ENCODE results near the gene DHRSX. TPM values are rescaled to one million over a fixed set of nuclear protein-coding genes. Genes with fewer than 3 reads are reported as not detected.

The DHRSX gene
- total and polyA plus RNA-seq, 3 donors from 2014 or later, result 15.3 to 31.3 (median 29.2) TPM

DNA sequence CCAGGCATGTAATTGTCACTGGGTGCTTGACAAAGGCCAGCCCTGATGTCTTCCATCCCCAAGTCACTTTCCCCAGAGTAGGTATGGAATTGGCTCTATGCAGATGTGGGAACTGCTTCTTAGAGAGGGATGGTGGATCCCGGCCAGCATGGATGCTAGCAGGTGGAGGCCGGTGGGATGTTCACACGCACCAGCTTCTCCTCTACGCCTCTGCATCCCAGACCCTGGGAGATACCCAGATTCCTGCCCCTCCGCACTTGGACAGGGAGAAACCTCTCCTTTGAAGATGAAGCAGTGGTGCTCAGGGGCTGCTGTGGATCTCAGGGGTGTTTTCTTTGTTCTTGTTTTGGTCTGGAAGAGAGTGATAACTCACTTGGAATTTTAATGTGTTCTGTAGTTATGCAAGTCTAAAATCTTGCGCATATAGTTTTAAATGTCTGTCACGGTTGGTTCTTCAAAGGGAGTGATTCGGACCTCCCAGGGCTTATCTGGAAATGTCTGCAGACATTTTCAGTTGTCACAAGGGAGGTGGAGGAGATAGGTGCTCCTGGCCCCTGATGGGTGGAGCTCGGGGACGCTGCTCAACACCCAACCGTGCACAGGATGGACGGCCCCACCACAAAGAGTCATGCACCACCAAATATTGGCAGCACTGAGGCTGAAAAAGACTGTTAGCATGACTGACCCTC is 308.0 kb downstream of the DHRSX start:
- intact Hi-C loops (cut with DNase I; ENCODE audit: low total_unique reads), result no loop called here
- Histone ChIP-seq H3K4me3 (no peak overlapping the region), H3K27me3 (no peaks in the 10 kb centered on the region), H3K27ac (no peak overlapping the region), H3K9me3 (no peaks in the 10 kb centered on the region), H3K36me3 (ENCODE audit: low read depth, missing control alignments) (no peaks in the 10 kb centered on the region), H3K4me1 (no peaks in the 10 kb centered on the region)
- 64 to 72% methylated on average over 12 of the region's 12 CpGs for WGBS, 2 donors
- DNase-seq, result no peak
- TF ChIP-seq POLR2A (IDR thresholded peaks at IDR 0.05), result no peak
- TF ChIP-seq, protein P1, sequence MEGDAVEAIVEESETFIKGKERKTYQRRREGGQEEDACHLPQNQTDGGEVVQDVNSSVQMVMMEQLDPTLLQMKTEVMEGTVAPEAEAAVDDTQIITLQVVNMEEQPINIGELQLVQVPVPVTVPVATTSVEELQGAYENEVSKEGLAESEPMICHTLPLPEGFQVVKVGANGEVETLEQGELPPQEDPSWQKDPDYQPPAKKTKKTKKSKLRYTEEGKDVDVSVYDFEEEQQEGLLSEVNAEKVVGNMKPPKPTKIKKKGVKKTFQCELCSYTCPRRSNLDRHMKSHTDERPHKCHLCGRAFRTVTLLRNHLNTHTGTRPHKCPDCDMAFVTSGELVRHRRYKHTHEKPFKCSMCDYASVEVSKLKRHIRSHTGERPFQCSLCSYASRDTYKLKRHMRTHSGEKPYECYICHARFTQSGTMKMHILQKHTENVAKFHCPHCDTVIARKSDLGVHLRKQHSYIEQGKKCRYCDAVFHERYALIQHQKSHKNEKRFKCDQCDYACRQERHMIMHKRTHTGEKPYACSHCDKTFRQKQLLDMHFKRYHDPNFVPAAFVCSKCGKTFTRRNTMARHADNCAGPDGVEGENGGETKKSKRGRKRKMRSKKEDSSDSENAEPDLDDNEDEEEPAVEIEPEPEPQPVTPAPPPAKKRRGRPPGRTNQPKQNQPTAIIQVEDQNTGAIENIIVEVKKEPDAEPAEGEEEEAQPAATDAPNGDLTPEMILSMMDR (IDR thresholded peaks at IDR 0.05), result no peak

DNA sequence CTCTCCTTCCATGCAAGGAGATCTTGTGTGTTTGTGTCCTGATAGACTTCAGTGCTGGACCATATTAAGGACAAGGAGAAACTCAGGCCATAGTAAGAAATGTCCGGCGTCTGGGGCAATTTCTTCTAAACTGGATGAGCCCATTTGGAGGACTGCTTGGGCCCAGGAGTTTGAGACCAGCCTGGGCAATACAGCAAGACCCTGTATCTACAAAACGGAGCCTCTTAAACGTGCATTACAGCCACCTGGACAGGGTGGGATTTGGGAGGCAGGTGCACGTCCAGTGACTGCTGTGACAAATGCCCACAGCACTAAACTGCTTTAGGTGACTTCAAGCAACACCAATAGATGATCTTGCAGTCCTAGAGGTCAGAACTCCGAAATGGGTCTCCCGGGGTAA is 311.9 kb downstream of the DHRSX start:
- intact Hi-C loops (cut with DNase I; ENCODE audit: low total_unique reads), result no loop called here
- no peaks in the 10 kb centered on the region for H3K27me3 ChIP-seq
- TF ChIP-seq, protein P1 (IDR thresholded peaks at IDR 0.05), result no peak
- no peak for TF ChIP-seq POLR2A (IDR thresholded peaks at IDR 0.05)
- H3K9me3 ChIP-seq, result no peaks in the 10 kb centered on the region
- no peak for DNase-seq
- H3K27ac ChIP-seq, result no peak overlapping the region
- H3K36me3 ChIP-seq (ENCODE audit: low read depth, missing control alignments), result no peaks in the 10 kb centered on the region
- no peaks in the 10 kb centered on the region for H3K4me1 ChIP-seq
- no peak overlapping the region for H3K4me3 ChIP-seq
- 49 to 55% methylated on average over 7 of the region's 7 CpGs for WGBS, 2 donors

DNA sequence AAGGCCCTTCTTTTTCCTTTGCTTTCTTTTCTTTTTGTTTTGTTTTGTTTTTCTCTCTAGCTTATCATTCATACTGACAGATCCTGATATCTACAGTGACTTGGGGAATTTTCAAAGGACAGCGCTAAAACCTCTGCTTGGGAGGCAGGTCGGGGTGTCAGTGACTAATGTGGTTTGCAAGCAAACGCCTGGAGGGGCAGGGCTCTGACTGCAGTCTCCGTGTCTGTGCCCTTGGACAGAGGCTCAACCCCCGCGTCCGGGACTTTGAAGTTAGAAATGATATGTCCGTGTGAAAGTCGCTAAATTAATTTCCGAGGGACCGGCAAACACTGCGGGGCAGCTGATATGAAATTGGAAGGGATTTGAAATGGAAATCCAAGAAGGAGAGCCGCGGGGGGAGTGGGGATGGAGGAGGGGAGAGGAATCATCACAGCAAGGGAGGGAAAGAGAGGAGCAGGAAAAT is 312.4 kb downstream of the DHRSX start:
- TF ChIP-seq POLR2A (IDR thresholded peaks at IDR 0.05), result no peak
- TF ChIP-seq, protein P1 (IDR thresholded peaks at IDR 0.05), result no peak
- Histone ChIP-seq H3K36me3 (ENCODE audit: low read depth, missing control alignments) (no peaks in the 10 kb centered on the region), H3K9me3 (no peaks in the 10 kb centered on the region), H3K4me1 (no peaks in the 10 kb centered on the region), H3K27ac (no peak overlapping the region), H3K4me3 (no peak overlapping the region), H3K27me3 (no peaks in the 10 kb centered on the region)
- DNase-seq, result peak; percentile 36
- 2 to 18% methylated on average over 14 of the region's 14 CpGs for WGBS, 2 donors
- intact Hi-C loops (cut with DNase I; ENCODE audit: low total_unique reads), result no loop called here

GRCh38 chrX:2187352-2188115 is 313.2 kb downstream of the DHRSX start:
- Histone ChIP-seq H3K27ac (no peak overlapping the region), H3K27me3 (no peaks in the 10 kb centered on the region), H3K9me3 (no peaks in the 10 kb centered on the region), H3K4me3 (no peak overlapping the region), H3K36me3 (ENCODE audit: low read depth, missing control alignments) (no peaks in the 10 kb centered on the region), H3K4me1 (no peaks in the 10 kb centered on the region)
- peak; percentile 32 for DNase-seq
- 59 to 76% methylated on average over 14 to 15 of the region's 15 CpGs for WGBS, 2 donors
- TF ChIP-seq POLR2A (IDR thresholded peaks at IDR 0.05), result no peak
- TF ChIP-seq, protein P1 (IDR thresholded peaks at IDR 0.05), result no peak
- intact Hi-C loops (cut with DNase I; ENCODE audit: low total_unique reads), result no loop called here

Measured in testis (tissue), 3 donors.